ENCODE measurements around the gene CDH4.

DNA sequence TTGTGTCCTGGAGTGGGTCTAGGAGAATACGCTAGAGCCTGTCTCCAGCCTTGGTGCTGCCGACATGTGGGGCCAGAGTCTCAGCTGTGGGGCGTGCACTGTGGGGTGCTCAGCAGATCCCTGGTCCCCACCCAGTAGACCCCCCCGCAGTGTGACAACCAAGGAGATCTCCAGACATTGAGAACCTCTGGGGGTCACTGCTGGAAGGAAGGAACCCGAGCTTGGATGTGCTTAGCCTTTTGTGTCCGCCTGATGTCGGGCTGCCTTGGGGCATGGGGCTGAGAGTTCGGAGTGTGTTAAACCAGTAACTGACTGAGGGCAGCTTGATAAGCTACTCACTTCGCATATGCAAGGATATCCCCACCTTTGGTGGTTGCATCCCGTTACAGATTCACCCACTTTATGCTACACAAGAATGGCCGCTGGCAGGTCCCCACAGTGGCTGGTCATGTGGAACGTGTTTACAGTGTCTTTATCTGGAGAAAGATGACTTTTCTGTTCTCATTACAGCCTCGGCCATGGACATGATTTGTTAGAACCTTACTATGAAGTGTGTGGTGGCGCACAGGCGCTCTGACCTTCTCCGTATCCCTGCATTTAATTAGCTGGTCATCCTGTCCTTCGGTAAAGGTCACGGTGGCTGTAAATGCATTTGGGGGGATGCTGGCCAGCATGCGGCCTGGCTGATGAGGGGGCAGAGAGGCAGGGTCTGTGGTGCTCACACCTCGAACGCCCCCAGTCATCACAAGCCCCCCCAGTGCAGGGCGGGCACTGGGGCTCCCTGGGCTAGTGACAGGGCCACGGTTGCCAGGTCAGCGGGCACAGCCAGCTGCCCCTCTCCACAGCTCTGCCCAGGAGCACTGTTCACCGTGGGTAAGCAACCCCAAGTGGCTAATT is 446.8 kb downstream of the CDH4 start:
- TF ChIP-seq, protein P1, sequence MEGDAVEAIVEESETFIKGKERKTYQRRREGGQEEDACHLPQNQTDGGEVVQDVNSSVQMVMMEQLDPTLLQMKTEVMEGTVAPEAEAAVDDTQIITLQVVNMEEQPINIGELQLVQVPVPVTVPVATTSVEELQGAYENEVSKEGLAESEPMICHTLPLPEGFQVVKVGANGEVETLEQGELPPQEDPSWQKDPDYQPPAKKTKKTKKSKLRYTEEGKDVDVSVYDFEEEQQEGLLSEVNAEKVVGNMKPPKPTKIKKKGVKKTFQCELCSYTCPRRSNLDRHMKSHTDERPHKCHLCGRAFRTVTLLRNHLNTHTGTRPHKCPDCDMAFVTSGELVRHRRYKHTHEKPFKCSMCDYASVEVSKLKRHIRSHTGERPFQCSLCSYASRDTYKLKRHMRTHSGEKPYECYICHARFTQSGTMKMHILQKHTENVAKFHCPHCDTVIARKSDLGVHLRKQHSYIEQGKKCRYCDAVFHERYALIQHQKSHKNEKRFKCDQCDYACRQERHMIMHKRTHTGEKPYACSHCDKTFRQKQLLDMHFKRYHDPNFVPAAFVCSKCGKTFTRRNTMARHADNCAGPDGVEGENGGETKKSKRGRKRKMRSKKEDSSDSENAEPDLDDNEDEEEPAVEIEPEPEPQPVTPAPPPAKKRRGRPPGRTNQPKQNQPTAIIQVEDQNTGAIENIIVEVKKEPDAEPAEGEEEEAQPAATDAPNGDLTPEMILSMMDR (IDR thresholded peaks at IDR 0.05; ENCODE audit: insufficient read depth, low read length): no peak
- TF ChIP-seq GABPA (IDR thresholded peaks at IDR 0.05; ENCODE audit: low read depth) (no peak), POLR2AphosphoS5 (IDR thresholded peaks at IDR 0.05; ENCODE audit: low read depth) (no peak)
